Activated CD4-positive, alpha-beta T cell treated with anti-CD3 and anti-CD28 coated beads for 48 hours (primary cell): ENCODE results near the gene ATXN2.
"Not testable (repeated sequence)": the region's sequence is repeated elsewhere in the genome, so short reads cannot be mapped to it uniquely, and the experiment has no call there.

Experiments used
- DNase-seq: peaks from one replicate; pipeline ENCODE4 v3.0.0-alpha.2; 2020

Gene ATXN2

DNA sequence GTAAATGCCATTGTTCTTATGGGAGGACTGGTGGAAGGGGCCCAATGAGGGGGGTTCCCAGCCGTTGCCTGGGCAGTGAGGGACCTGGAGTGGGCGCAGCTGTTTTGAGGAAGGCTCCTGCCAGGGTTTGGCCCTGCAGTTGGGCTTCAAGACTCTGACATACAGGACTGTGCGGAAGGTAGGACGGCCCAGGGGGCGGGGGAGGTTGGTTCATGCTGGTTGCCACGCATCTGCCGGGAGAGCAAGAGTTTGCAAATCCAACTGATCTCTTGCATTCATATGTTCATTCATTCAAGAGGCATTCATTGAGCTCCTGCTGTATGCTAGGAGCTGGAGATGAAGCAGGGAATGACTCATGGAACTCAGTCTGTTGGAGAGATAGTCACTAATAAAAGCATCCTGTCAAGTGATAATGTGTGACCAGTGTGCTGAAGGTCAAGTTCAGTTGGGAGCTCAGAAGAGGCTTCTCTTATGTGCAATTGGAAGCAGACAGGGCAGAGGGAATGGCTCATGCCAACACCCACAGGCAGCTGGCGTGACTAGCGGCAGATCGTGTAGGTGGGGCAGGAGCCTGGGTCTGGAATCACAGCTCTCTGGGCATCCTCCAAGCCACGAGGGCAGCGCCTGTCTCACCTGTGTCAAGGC lies 185.6 kb downstream of the ATXN2 start:
- DNase-seq: no peak

GRCh38 chr12:111412830-111413441 lies 186.2 kb downstream of the ATXN2 start:
- no peak for DNase-seq

GRCh38 chr12:111412007-111412829 lies 186.9 kb downstream of the ATXN2 start:
- DNase-seq: no peak

DNA sequence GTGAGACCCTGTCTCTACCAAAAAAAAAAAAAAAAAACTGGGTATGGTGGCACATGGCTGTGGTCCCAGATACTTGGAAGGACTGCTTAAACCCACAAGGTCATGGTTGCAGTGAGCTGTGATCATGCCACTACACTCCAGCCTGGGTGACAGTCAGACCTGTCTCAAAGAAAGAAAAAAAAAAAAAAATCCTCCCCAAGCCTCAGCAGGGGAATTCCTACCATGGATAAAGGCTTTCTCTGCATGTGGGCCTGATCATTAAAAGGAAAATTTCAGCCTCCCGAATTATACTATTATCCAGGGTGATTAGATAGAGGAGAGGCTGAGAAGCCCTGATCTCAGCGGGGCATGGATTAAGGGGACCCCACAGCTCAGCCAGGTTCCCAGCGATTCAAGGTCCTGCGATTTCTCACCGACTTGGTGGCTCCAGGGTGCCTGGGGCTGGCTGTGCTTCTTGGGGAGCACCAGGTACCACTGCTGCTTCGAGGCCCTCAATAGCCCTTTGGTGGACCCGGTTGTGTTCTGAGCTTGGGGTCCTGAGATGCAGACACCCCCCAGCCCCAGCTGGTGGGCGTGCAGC lies 187.8 kb downstream of the ATXN2 start:
- no peak for DNase-seq

GRCh38 chr12:111410431-111411184 lies 188.5 kb downstream of the ATXN2 start:
- no peak for DNase-seq

DNA sequence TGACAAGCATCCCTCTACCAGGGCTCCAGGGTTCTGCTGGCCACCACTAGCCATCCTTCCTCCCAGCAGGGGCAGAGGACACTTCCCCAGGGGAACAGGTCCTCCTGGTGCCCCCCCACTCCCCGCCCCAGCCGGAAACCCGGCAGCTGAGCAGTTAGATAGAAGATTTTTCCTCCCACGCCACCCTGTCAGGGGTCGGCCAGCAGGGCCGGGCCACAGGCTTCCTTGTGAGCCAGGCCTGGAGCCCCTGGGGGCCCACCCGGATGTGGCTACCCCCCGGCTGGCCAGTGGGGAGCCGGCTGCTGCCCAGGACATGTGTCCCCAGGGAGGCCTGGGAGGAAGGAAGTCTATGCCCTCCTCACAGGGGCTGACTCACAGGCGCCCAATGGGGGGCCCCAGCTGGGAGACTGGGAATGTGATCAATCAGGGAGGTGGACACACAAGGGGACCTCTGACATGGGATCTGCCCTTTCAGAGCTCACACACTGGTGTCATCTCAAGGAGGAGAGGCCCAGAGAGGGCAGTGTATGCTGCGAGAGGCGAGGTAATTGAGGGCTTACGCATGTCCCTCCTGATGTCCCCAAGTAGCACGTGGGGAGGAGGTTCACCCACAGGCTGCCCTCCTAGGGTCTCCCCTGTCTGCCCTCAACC lies 189.2 kb downstream of the ATXN2 start:
- DNase-seq: peak; percentile 46

GRCh38 chr12:111409403-111409779 lies 189.7 kb downstream of the ATXN2 start:
- no peak for DNase-seq

DNA sequence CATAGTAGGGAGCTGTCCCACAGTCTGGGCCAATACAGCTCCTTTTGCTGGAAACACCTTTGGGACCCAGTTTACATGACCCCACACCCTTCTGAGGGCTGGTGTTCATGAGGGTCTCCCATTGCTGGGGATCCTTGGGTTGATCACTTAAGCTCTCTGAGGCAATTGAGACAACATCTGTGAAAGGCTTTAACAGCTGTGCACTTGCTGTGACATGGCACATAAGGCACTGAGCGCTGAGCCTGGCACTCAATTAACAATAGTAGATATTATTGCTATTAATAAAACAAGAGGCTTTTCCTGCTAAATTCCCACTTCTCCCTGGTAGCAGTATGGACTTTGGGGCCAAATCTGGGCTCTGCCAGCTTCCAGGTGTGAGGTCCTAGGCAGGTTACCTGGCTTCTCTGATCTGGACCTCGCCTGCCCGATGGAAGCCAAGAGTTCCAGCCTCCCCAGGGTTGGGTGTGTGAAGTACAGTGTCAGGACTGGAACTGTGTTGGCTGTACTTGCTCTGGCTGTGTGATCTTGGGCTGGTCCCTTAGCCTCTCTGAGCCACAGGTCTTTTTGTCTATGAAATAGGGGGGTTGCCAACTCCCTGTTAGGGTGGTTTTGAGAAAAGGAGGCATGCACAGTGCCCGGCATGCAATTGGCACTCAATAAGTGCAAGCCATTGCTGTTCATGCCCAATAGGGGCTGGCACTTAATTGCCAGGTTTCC lies 190.3 kb downstream of the ATXN2 start:
- no peak for DNase-seq

GRCh38 chr12:111408116-111408440 lies 191.0 kb downstream of the ATXN2 start:
- DNase-seq: no peak

GRCh38 chr12:111407377-111408115 lies 191.6 kb downstream of the ATXN2 start:
- DNase-seq: no peak

- DNase-seq: peak; percentile 66
Observed at GRCh38 chr12:111406474-111407376, 192.4 kb downstream of the ATXN2 start.

DNA sequence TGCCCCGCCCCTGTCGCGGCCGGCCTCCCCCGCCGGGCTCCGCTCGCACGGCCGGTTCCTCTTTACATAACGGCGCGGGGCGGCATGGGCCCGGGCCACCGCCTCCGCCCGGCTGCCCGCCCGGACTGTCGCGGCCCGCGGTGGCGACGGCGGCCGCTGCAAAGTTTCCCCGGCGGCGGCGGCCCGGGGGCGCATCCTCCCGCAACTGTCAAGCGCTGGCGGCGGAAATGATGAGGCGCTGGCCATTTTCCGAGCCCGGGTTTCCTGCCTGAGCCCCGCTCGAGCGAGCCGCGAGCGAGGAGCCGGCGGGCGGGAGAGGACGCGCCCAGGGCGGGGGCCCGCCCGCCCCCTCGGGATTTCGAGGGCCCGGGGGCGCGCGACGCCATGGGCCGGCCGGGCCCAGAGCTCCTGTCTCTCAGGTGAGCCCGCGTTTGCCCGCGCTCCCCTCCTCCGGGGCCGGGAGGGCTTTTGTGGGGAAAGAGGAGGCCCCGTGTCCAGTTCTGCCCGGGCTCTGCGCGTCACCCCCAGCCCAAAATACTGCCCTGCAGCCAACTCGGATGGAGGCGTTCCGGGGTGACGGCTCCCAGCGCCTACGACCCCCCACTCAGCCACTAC lies 193.1 kb downstream of the ATXN2 start, which contains the start of gene SH2B3:
Gene SH2B3 (plus strand): TSS at position 65 of the 615 bp plus-strand sequence. CDS start 12,223 bp downstream, outside the sequence.
- peak; percentile 84 for DNase-seq

GRCh38 chr12:111405149-111405858 lies 193.8 kb downstream of the ATXN2 start:
- peak; percentile 100 for DNase-seq

- DNase-seq: peak; percentile 84
Observed at GRCh38 chr12:111404362-111405148, 194.6 kb downstream of the ATXN2 start.

DNA sequence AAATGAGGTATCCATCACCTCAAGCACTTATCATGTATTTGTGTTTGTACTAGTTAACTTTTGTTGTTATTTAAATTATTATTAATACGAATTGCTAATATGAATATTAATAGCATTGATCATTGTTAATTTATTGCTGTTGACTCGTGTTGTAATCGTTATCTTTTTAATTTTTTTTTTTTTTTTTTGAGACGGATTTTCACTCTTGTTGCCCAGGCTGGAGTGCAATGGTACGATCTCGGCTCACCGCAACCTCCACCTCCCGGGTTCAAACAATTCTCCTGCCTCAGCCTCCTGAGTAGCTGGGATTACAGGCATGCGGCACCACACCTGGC lies 196.7 kb downstream of the ATXN2 start:
- DNase-seq: not testable (repeated sequence)
